H1 (cell line): ENCODE data around the gene PTPRJ.

Source experiments
- EGR1 ChIP-seq: IDR thresholded peaks from 2 replicates; pipeline ENCODE4 v1.6.1; 2011; ENCODE audit warnings: low read depth, low read length, borderline replicate concordance
- EP300 ChIP-seq, 2 experiments: IDR thresholded peaks; 1 replicate in 1 of 2; 2 replicates in 1 of 2; pipeline ENCODE4 v1.6.1; 2011 to 2012; ENCODE audit warnings: low read depth in 2 of 2, low read length in 2 of 2, mild to moderate bottlenecking in 2 of 2, borderline replicate concordance in 1 of 2, inconsistent platforms in 1 of 2, moderate library complexity in 1 of 2
- KDM1A ChIP-seq: fragments of 200-600, 300-600 bp; sonication (generic); IDR thresholded peaks from 2 replicates; pipeline ENCODE4 v1.7.1; 2016; ENCODE audit warnings: mild to moderate bottlenecking, low read length, borderline replicate concordance
- POLR2A ChIP-seq, 2 experiments: IDR thresholded peaks; 1 replicate in 1 of 2; 2 replicates in 1 of 2; pipeline ENCODE4 v1.6.1; 2011; ENCODE audit warnings: low read depth in 2 of 2, low read length in 2 of 2, mild to moderate bottlenecking in 2 of 2; ENCODE audit errors: control extremely low read depth in 1 of 2
- RFX5 ChIP-seq: IDR thresholded peaks from 2 replicates; pipeline ENCODE4 v1.6.1; 2011; ENCODE audit warnings: low read depth, low read length, improper control_type of control experiment, borderline replicate concordance
- SP1 ChIP-seq: IDR thresholded peaks from 2 replicates; pipeline ENCODE4 v1.6.1; 2011; ENCODE audit warnings: low read depth, low read length
- SRF ChIP-seq: IDR thresholded peaks from 2 replicates; pipeline ENCODE4 v1.6.1; 2011; ENCODE audit warnings: mild to moderate bottlenecking, low read depth, low read length, moderate library complexity
- TAF1 ChIP-seq: IDR thresholded peaks from 2 replicates; pipeline ENCODE4 v1.6.1; 2011; ENCODE audit warnings: mild to moderate bottlenecking, low read depth, low read length
- TF ChIP-seq, protein P1 (sequence below), 3 experiments: IDR thresholded peaks; 1 replicate in 2 of 3; 2 replicates in 1 of 3; pipeline versions ENCODE4 v1.5.1 to v1.6.1; 2011; ENCODE audit warnings: low read length in 3 of 3, mild to moderate bottlenecking in 3 of 3, inconsistent platforms in 2 of 3, low read depth in 1 of 3, moderate library complexity in 1 of 3; ENCODE audit not compliant: insufficient read depth in 1 of 3; ENCODE audit errors: control extremely low read depth in 1 of 3
- TF ChIP-seq, protein P2 (sequence below): IDR thresholded peaks from 2 replicates; pipeline ENCODE4 v1.6.1; 2011; ENCODE audit warnings: low read length, improper control_type of control experiment

DNA sequence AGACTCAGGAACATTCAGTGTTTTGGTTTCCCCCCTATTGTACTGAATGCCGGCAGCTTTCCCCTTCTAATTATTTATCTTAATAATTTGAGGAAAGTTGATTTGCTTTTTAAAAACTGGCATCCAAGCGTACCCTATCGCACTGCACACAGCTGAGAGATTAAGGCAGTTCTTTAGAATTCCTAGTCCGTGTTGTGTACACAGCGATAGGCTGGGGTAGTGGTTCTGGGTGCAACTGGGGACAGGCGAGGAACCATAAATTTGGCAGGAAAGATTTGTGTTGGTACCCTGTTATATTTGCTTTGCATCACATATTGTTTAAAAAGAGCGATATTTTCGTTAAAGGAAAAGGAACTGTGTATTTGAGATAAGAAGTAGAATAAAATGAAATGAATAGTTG, 39.2 kb downstream of the PTPRJ start:
- TF ChIP-seq SRF (no peak), TAF1 (no peak), POLR2A (IDR thresholded peaks at IDR 0.05; ENCODE audit: control extremely low read depth in 1 of 2, low read depth in 2 of 2, low read length in 2 of 2) (no peak), RFX5 (no peak), KDM1A (no peak), SP1 (no peak), EP300 (IDR thresholded peaks at IDR 0.05; ENCODE audit: borderline replicate concordance in 1 of 2, low read depth in 2 of 2, low read length in 2 of 2) (no peak), EGR1 (no peak)
- TF ChIP-seq, protein P1, sequence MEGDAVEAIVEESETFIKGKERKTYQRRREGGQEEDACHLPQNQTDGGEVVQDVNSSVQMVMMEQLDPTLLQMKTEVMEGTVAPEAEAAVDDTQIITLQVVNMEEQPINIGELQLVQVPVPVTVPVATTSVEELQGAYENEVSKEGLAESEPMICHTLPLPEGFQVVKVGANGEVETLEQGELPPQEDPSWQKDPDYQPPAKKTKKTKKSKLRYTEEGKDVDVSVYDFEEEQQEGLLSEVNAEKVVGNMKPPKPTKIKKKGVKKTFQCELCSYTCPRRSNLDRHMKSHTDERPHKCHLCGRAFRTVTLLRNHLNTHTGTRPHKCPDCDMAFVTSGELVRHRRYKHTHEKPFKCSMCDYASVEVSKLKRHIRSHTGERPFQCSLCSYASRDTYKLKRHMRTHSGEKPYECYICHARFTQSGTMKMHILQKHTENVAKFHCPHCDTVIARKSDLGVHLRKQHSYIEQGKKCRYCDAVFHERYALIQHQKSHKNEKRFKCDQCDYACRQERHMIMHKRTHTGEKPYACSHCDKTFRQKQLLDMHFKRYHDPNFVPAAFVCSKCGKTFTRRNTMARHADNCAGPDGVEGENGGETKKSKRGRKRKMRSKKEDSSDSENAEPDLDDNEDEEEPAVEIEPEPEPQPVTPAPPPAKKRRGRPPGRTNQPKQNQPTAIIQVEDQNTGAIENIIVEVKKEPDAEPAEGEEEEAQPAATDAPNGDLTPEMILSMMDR (IDR thresholded peaks at IDR 0.05; ENCODE audit: control extremely low read depth in 1 of 3, insufficient read depth in 1 of 3, low read depth in 1 of 3, low read length in 3 of 3), result no peak
- TF ChIP-seq, protein P2, sequence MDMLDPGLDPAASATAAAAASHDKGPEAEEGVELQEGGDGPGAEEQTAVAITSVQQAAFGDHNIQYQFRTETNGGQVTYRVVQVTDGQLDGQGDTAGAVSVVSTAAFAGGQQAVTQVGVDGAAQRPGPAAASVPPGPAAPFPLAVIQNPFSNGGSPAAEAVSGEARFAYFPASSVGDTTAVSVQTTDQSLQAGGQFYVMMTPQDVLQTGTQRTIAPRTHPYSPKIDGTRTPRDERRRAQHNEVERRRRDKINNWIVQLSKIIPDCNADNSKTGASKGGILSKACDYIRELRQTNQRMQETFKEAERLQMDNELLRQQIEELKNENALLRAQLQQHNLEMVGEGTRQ, result no peak
